Dendritic cell treated with granulocyte-macrophage colony-stimulating factor and Interleukin-4, amounts not matched to agents 40 ng/mL and 50 ng/mL, for 4 days (primary cell): ENCODE data around the gene CLSTN2.

Experiments
- H3K27ac Mint-ChIP-seq: one replicate; pipeline ENCODE4 v1.8.0; 2022; ENCODE audit warnings: mild to moderate bottlenecking, mixed read lengths
- H3K27me3 Mint-ChIP-seq: one replicate; pipeline ENCODE4 v1.8.0; 2022; ENCODE audit warnings: mild to moderate bottlenecking, mixed read lengths
- H3K36me3 Mint-ChIP-seq: one replicate; pipeline ENCODE4 v1.8.0; 2022; ENCODE audit warnings: low read depth, mixed read lengths
- H3K4me1 Mint-ChIP-seq: one replicate; pipeline ENCODE4 v1.8.0; 2022; ENCODE audit warnings: low read depth, mixed read lengths
- H3K4me3 Mint-ChIP-seq: one replicate; pipeline ENCODE4 v1.8.0; 2022; ENCODE audit warnings: mild to moderate bottlenecking, moderate library complexity, mixed read lengths
- H3K9me3 Mint-ChIP-seq: one replicate; pipeline ENCODE4 v1.8.0; 2022; ENCODE audit warnings: mixed read lengths
- intact Hi-C: fragments of 100-400 bp; cut with micrococcal nuclease; formaldehyde crosslinking; loops from one replicate; pipeline ENCODE4 v1.15.0; 2022

CLSTN2 gene

GRCh38 chr3:140599009-140599408 is 664.0 kb downstream of the CLSTN2 start:
- H3K27me3 Mint-ChIP-seq: peaks cover 2% of the 10 kb centered on the region
- H3K27ac Mint-ChIP-seq: no peak overlapping the region
- H3K36me3 Mint-ChIP-seq: no peaks in the 10 kb centered on the region
- intact Hi-C loops: no loop called here
- H3K4me3 Mint-ChIP-seq: no peak overlapping the region
- no peaks in the 10 kb centered on the region for H3K9me3 Mint-ChIP-seq
- no peaks in the 10 kb centered on the region for H3K4me1 Mint-ChIP-seq

DNA sequence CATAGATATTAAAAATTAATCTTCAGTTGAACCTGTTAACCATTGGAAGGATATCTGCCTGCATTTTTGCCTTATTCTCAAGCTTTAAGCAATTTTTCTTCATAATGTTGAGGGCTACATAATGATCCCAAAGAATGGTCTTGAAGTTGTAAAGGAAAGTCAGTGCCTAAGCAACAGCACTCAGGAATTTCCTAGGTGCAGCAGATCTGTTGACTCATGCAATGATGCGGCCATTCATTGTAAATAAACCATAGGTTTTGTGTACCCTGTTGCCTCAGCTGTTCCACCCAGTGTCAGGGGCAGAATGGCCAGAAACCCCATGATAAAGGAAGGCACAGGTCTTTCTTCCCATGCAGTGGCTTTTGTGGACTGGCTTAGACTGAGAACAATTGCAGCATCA is 664.5 kb downstream of the CLSTN2 start:
- Mint-ChIP-seq H3K36me3 (no peaks in the 10 kb centered on the region), H3K4me1 (no peaks in the 10 kb centered on the region), H3K27me3 (peaks cover under 1% of the 10 kb centered on the region), H3K4me3 (no peak overlapping the region), H3K27ac (no peak overlapping the region), H3K9me3 (no peaks in the 10 kb centered on the region)
- intact Hi-C loops: no loop called here

DNA sequence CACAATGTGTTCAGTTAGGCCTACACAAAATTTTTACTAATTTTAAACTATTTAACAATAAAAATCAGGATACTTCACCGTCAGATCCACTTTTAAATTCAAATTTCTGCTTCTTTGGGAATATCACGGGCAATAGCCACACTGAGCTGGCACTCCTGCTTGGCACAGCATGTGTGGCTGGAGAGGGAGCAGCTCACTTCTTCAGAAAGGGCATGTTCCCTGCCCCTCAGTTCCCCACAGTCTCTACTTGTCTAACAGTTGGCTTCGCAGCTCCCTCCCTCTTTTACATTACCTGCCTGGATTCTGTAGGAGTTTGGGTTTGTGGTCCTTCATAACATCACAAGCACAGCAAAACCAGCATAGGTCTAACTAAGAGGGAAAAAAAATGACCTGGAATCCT is 666.9 kb downstream of the CLSTN2 start:
- intact Hi-C loops: no loop called here
- H3K27me3 Mint-ChIP-seq: no peaks in the 10 kb centered on the region

GRCh38 chr3:140602781-140603180 is 667.8 kb downstream of the CLSTN2 start:
- H3K4me1 Mint-ChIP-seq: no peaks in the 10 kb centered on the region
- no peaks in the 10 kb centered on the region for H3K9me3 Mint-ChIP-seq
- no peaks in the 10 kb centered on the region for H3K27me3 Mint-ChIP-seq
- no peaks in the 10 kb centered on the region for H3K36me3 Mint-ChIP-seq
- no peak overlapping the region for H3K4me3 Mint-ChIP-seq
- intact Hi-C loops: no loop called here
- no peak overlapping the region for H3K27ac Mint-ChIP-seq

More for the DNA sequence above, 666.9 kb downstream of the CLSTN2 start:
- Mint-ChIP-seq H3K4me3 (no peak overlapping the region), H3K9me3 (no peaks in the 10 kb centered on the region), H3K27ac (no peak overlapping the region), H3K4me1 (no peaks in the 10 kb centered on the region), H3K36me3 (no peaks in the 10 kb centered on the region)

DNA sequence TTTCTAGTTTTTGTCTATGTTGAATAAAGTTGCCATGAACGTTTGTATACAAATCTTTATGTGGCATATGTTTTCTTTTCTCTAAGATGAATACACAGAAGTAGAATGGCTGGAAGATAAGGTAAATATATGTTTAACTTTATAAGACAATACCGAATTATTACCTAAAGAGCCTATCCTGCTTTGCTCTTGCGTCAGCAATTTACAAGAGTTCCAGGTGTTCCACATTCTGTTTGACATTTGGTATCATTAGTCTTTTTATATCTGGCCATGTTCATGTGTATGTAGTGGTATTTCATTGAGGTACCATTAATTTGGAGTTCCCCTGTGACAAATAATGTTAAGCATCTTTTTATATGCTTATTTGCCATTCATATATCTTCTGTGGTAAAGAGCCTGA is 668.8 kb downstream of the CLSTN2 start:
- Mint-ChIP-seq H3K4me3 (no peak overlapping the region), H3K36me3 (no peaks in the 10 kb centered on the region), H3K27me3 (no peaks in the 10 kb centered on the region), H3K4me1 (no peaks in the 10 kb centered on the region), H3K9me3 (no peaks in the 10 kb centered on the region), H3K27ac (no peak overlapping the region)
- intact Hi-C loops: no loop called here

- Mint-ChIP-seq H3K4me1 (no peaks in the 10 kb centered on the region), H3K9me3 (no peaks in the 10 kb centered on the region), H3K36me3 (no peaks in the 10 kb centered on the region), H3K27ac (no peak overlapping the region), H3K27me3 (peaks cover under 1% of the 10 kb centered on the region), H3K4me3 (no peak overlapping the region)
- intact Hi-C loops: no loop called here
Observed at GRCh38 chr3:140610544-140610943, 675.6 kb downstream of the CLSTN2 start.

GRCh38 chr3:140614001-140614400 is 679.0 kb downstream of the CLSTN2 start:
- H3K4me3 Mint-ChIP-seq: no peak overlapping the region
- H3K27me3 Mint-ChIP-seq: peaks cover 5% of the 10 kb centered on the region
- intact Hi-C loops: no loop called here
- no peak overlapping the region for H3K27ac Mint-ChIP-seq
- H3K9me3 Mint-ChIP-seq: no peaks in the 10 kb centered on the region
- no peaks in the 10 kb centered on the region for H3K4me1 Mint-ChIP-seq
- H3K36me3 Mint-ChIP-seq: no peaks in the 10 kb centered on the region

- Mint-ChIP-seq H3K36me3 (no peaks in the 10 kb centered on the region), H3K9me3 (no peaks in the 10 kb centered on the region), H3K27me3 (peaks cover 5% of the 10 kb centered on the region), H3K4me1 (no peaks in the 10 kb centered on the region), H3K4me3 (no peak overlapping the region), H3K27ac (no peak overlapping the region)
- intact Hi-C loops: no loop called here
Observed at GRCh38 chr3:140617135-140617534, 682.1 kb downstream of the CLSTN2 start.

GRCh38 chr3:140626856-140627255 is 691.9 kb downstream of the CLSTN2 start:
- H3K27me3 Mint-ChIP-seq: no peaks in the 10 kb centered on the region
- H3K36me3 Mint-ChIP-seq: no peaks in the 10 kb centered on the region
- no peaks in the 10 kb centered on the region for H3K9me3 Mint-ChIP-seq
- H3K4me1 Mint-ChIP-seq: no peaks in the 10 kb centered on the region
- intact Hi-C loops: no loop called here
- no peak overlapping the region for H3K4me3 Mint-ChIP-seq
- no peak overlapping the region for H3K27ac Mint-ChIP-seq
